A549 (cell line): Measurements from ENCODE around the gene PM20D1.

ENCODE experiments used
- EP300 ChIP-seq, 2 experiments: fragments of >200 bp; sonication (Bioruptor Twin); formaldehyde crosslinking; IDR thresholded peaks; 2 replicates in 1 of 2; 3 replicates in 1 of 2; pipeline ENCODE4 v1.6.1; 2016 to 2017
- POLR2A ChIP-seq: IDR thresholded peaks from 2 replicates; pipeline ENCODE4 v1.6.1; 2012; ENCODE audit warnings: mild to moderate bottlenecking, low read length
- RNF2 ChIP-seq: fragments of 200-600 bp; sonication (generic); IDR thresholded peaks from 2 replicates; pipeline ENCODE4 v1.6.1; 2016; ENCODE audit warnings: low read depth, mild to moderate bottlenecking, antibody characterized with exemption, moderate library complexity, borderline replicate concordance
- TF ChIP-seq, protein P1 (sequence below): fragments of >200 bp; sonication (Bioruptor Twin); formaldehyde crosslinking; IDR thresholded peaks from 3 replicates; pipeline ENCODE4 v1.5.1; 2016

DNA sequence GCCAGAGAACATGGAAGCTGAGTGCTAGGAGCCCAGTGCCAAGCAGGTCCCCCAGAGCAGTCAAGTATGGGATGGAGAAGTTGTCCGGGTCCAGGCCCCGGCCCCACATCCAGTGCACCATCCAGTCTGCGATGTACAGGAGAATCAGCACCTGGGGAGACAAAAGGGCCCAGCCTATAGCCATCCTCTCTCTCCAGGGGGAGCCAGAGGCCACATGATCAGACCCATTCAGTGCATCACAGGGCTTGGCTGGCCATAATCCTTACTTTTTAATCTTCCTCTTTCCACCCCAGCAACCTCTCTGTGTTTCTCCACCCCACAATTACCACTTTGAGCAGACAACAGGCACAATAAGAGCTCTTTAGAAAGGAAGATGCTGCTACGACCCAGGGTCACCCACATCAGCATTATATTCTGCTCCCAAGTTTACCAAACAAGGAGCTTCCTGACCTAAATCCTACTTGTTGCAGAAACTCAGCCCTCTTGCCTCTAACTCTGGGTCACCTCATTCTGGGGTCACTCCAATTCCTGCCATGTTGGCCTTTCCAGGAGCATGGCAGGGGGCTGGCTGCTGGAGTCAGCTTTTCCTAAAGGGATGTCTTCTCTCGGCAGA, 58.3 kb downstream of the PM20D1 start:
- TF ChIP-seq RNF2 (no peak), POLR2A (no peak), EP300 (IDR thresholded peaks at IDR 0.05) (no peak)
- TF ChIP-seq, protein P1, sequence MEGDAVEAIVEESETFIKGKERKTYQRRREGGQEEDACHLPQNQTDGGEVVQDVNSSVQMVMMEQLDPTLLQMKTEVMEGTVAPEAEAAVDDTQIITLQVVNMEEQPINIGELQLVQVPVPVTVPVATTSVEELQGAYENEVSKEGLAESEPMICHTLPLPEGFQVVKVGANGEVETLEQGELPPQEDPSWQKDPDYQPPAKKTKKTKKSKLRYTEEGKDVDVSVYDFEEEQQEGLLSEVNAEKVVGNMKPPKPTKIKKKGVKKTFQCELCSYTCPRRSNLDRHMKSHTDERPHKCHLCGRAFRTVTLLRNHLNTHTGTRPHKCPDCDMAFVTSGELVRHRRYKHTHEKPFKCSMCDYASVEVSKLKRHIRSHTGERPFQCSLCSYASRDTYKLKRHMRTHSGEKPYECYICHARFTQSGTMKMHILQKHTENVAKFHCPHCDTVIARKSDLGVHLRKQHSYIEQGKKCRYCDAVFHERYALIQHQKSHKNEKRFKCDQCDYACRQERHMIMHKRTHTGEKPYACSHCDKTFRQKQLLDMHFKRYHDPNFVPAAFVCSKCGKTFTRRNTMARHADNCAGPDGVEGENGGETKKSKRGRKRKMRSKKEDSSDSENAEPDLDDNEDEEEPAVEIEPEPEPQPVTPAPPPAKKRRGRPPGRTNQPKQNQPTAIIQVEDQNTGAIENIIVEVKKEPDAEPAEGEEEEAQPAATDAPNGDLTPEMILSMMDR = peak; percentile 90
